ENCODE measurements around the gene FRRS1.

Gene FRRS1

GRCh38 chr1:99728494-99729235, 37.8 kb downstream of the FRRS1 start:
- no peak for FAIRE-seq

GRCh38 chr1:99727575-99728185, 38.8 kb downstream of the FRRS1 start:
- no peak for FAIRE-seq

- no peak for FAIRE-seq
Observed at GRCh38 chr1:99726818-99727217, 39.6 kb downstream of the FRRS1 start.

GRCh38 chr1:99726407-99726806, 40.0 kb downstream of the FRRS1 start:
- FAIRE-seq = no peak

GRCh38 chr1:99725996-99726395, 40.4 kb downstream of the FRRS1 start:
- FAIRE-seq = no peak

- FAIRE-seq = no peak
Observed at GRCh38 chr1:99723251-99723650, 43.2 kb downstream of the FRRS1 start.

GRCh38 chr1:99717005-99717404, 49.4 kb downstream of the FRRS1 start:
- no peak for FAIRE-seq

GRCh38 chr1:99713006-99713405, 53.4 kb downstream of the FRRS1 start:
- FAIRE-seq = no peak

GRCh38 chr1:99710994-99711393, 55.4 kb downstream of the FRRS1 start:
- FAIRE-seq = no peak

GRCh38 chr1:99707535-99708142, 58.8 kb downstream of the FRRS1 start:
- peak; percentile 89 for FAIRE-seq

- no peak for FAIRE-seq
Observed at GRCh38 chr1:99705385-99705784, 61.0 kb downstream of the FRRS1 start.

GRCh38 chr1:99704356-99704816, 62.0 kb downstream of the FRRS1 start:
- FAIRE-seq = no peak

- no peak for FAIRE-seq
Observed at GRCh38 chr1:99702221-99702620, 64.2 kb downstream of the FRRS1 start.

- no peak for FAIRE-seq
Observed at GRCh38 chr1:99700020-99700419, 66.4 kb downstream of the FRRS1 start.

- no peak for FAIRE-seq
Observed at GRCh38 chr1:99697580-99697979, 68.9 kb downstream of the FRRS1 start.

GRCh38 chr1:99696616-99697015, 69.8 kb downstream of the FRRS1 start:
- FAIRE-seq = no peak

GRCh38 chr1:99691175-99691574, 75.3 kb downstream of the FRRS1 start:
- FAIRE-seq = no peak

- FAIRE-seq = no peak
Observed at GRCh38 chr1:99685516-99686180, 80.8 kb downstream of the FRRS1 start.

GRCh38 chr1:99682291-99682751, 84.1 kb downstream of the FRRS1 start:
- peak; percentile 90 for FAIRE-seq

GRCh38 chr1:99681583-99681982, 84.9 kb downstream of the FRRS1 start:
- FAIRE-seq = no peak

GRCh38 chr1:99680270-99680669, 86.2 kb downstream of the FRRS1 start:
- FAIRE-seq = no peak

GRCh38 chr1:99677416-99677815, 89.0 kb downstream of the FRRS1 start:
- FAIRE-seq = no peak

- no peak for FAIRE-seq
Observed at GRCh38 chr1:99676876-99677275, 89.6 kb downstream of the FRRS1 start.
